PC-3 (cell line): ENCODE results near the gene GP9.

Experiments used
- EZH2 ChIP-seq: fragments of 300-600 bp; sonication (generic); IDR thresholded peaks from one replicate; pipeline ENCODE4 v1.6.1; 2017; ENCODE audit warnings: antibody characterized with exemption, mild to moderate bottlenecking, low read length; ENCODE audit not compliant: unreplicated experiment
- EZH2phosphoT487 ChIP-seq: fragments of 300-600 bp; sonication (generic); IDR thresholded peaks from 2 replicates; pipeline ENCODE4 v1.6.1; 2018; ENCODE audit warnings: mild to moderate bottlenecking, antibody characterized with exemption, low read length, borderline replicate concordance
- TF ChIP-seq, protein P1 (sequence below): fragments of 300-600 bp; sonication (generic); conservative IDR thresholded peaks from 2 replicates; pipeline ENCODE4 v1.5.1; 2017; ENCODE audit warnings: antibody characterized with exemption, low read depth, mild to moderate bottlenecking, low read length

DNA sequence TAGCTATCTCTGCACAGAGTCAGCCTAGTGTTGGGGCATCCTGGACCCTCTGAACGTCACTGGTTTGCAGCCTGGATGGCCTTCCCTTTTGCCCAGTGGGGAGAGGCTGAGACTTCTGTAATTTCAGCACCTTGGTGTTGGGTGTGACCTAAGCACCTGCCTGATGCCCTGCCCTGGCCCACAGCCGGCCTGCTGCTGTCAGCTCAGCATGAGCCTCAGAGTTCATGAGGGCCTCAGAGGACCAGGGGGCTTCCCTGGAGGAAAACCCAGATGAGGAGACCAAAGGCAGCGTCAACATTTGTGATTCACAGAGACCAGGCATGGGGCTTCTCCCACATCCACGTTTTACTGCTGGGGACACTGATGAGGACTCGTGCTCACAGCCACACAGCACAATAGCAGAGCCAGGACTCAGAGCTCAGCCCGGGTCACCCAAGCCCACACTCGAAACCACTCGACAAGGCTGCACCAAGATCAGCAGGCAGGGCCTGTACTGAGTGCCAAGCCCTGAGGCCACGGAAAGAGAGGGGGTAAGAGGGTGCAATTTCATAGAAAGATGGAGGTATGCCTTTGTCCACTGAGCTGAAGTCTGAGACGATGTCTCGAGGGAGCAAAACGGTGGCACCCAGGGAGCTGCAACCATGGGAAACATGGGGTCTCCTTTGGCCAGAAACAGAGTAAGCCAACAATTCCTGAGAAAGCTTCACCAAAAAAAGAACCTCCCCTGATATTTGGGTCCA is 9.9 kb upstream of the GP9 start:
- TF ChIP-seq, protein P1, sequence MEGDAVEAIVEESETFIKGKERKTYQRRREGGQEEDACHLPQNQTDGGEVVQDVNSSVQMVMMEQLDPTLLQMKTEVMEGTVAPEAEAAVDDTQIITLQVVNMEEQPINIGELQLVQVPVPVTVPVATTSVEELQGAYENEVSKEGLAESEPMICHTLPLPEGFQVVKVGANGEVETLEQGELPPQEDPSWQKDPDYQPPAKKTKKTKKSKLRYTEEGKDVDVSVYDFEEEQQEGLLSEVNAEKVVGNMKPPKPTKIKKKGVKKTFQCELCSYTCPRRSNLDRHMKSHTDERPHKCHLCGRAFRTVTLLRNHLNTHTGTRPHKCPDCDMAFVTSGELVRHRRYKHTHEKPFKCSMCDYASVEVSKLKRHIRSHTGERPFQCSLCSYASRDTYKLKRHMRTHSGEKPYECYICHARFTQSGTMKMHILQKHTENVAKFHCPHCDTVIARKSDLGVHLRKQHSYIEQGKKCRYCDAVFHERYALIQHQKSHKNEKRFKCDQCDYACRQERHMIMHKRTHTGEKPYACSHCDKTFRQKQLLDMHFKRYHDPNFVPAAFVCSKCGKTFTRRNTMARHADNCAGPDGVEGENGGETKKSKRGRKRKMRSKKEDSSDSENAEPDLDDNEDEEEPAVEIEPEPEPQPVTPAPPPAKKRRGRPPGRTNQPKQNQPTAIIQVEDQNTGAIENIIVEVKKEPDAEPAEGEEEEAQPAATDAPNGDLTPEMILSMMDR = no peak
- TF ChIP-seq EZH2 (no peak), EZH2phosphoT487 (no peak)
